ENCODE data around the gene SSR3. TPM values are rescaled to one million over a fixed set of nuclear protein-coding genes. Genes with fewer than 3 reads are reported as not detected.
A peak's percentile ranks its signal among the peaks of the same experiment; 100 is the strongest.

SSR3 gene
- total RNA-seq, 1 donor from 2014 or later = 195 TPM

DNA sequence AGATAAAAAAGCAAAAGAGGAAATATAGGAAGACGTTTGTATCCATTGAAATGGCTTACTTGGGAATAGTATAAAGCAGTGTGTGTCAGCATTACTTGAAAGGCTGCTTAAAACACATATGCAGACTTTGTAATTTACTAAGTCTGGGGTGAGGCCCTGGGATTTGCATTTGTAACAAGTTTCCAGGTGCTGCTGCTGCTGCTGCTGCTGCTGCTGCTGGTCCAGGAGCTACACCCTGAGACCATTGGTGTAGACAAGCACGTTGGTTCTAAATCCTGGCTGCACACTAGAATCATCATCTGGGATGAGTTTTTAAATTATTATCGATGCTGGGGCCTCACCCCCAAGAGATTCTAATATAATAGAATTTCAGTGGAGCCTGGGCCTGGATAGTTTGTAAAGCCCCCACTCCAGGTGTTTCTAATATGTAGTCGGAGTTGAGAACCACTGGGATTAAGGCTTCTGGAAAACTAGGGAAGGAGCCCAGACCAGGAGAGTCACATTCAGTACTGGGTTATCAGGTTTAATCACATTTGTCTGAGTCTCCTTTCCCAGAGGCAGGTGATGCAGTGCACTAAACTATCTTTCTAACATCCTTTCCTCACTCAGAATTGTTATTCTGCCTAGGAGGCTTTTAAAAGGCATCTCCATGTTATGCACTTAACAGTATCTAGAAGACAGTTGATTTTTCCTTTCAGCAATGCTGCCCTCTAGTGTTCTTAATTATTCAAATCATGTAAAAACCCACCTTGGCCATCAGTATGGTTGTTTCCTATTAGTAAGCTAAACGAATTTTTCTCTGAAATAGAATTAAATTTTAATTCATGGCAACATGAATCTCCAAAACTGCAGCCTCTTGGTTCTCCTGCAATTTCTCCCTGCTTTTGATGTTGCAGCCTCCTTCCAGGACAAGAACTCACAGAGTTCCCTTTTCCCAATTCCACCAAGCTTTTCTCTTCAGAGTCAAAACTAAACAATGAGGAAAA is 45.4 kb downstream of the SSR3 start:
- DNase-seq (ENCODE audit: missing footprints) (no peak), ATAC-seq (peak; percentile 65)
- intact Hi-C loops (cut with DNase I) = loop anchor here (1.0 to 5.0 kb wide), 3 partner anchors 47 to 462 kb away; no protein-coding TSS in a partner anchor

DNA sequence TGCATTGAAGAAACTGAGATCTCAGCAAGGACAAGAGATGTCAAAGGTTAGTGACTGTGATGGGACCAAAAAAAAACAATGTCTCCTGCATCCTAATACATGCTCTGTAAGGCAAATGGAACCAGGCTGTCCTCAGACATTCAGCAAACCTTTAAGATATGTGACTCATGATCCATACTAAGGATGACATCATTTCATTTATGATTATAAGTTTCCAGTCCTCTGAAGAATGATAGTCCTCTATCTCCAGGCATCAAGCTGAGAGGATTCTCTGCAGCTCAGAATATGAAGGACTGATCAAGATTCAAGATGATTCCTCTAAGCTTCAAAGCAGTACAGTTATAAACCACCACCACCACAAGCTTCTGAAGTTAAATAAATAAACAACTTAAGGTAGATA is 47.6 kb downstream of the SSR3 start:
- intact Hi-C loops (cut with DNase I) = loop anchor here (5.0 kb wide), 1 partner anchor 45 kb away; no protein-coding TSS in a partner anchor
- no peak for DNase-seq (ENCODE audit: missing footprints)
- no peak for ATAC-seq

GRCh38 chr3:156498307-156498706 is 56.6 kb downstream of the SSR3 start:
- ATAC-seq = no peak
- DNase-seq (ENCODE audit: missing footprints) = no peak
- intact Hi-C loops (cut with DNase I) = no loop called here

GRCh38 chr3:156497326-156497725 is 57.6 kb downstream of the SSR3 start:
- no peak for ATAC-seq
- intact Hi-C loops (cut with DNase I) = no loop called here
- no peak for DNase-seq (ENCODE audit: missing footprints)

DNA sequence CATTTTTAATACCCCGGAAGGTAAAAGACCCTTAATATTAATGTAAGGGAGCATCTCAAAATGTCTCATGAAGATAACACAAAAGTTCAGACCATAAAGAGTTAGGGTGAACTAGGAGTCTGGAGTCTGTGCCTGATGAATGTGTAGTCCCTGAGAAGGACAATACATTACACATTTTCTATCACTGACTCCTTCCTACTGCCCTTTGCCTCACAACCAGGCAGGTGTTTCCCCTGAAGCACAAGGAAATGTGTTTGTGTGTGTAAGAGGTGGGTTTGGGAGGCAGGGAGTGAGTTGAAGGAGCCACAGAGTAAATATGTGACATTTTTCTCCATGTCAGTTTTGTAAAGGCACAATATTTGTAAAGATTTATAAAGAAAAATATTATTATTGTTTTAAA is 59.1 kb downstream of the SSR3 start:
- no peak for ATAC-seq
- intact Hi-C loops (cut with DNase I) = no loop called here
- DNase-seq (ENCODE audit: missing footprints) = no peak

GRCh38 chr3:156493887-156494286 is 61.0 kb downstream of the SSR3 start:
- intact Hi-C loops (cut with DNase I) = no loop called here
- ATAC-seq = no peak
- no peak for DNase-seq (ENCODE audit: missing footprints)

DNA sequence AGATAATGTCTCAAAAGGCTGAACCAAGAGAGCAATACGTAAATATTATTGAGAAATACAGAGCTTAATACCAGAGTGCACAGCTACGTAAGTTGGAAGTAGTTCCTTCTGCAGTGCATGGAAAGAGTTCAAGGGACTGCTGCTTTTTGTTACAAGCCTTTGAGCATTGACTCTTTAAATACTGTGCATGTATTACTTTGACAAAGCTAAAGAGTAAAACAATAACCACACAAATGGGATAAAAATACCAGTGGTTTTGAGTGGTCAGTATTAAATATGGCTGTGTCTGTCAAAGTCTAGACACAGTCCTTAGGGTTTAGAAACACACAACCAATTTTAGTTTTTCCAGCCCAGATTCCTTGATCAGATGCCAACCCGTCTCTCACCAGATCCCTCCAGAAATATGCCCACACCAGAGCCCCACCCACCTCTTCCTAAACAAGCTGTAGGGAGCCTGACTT is 62.1 kb downstream of the SSR3 start:
- intact Hi-C loops (cut with DNase I) = no loop called here
- ATAC-seq (no peak), DNase-seq (ENCODE audit: missing footprints) (no peak)

GRCh38 chr3:156491192-156491591 is 63.7 kb downstream of the SSR3 start:
- ATAC-seq (no peak), DNase-seq (ENCODE audit: missing footprints) (no peak)
- intact Hi-C loops (cut with DNase I) = no loop called here

Other genes with a start within 250 kb of the SSR3 start
- gene TIPARP, start 119.5 kb upstream of the SSR3 start, total RNA-seq = 26.0 TPM

Data from Right ventricle myocardium inferior (tissue), 1 donor.